Esophagus muscularis mucosa (tissue), 2 donors: Measurements from ENCODE around the gene SOCS3.

Source experiments
- POLR2A ChIP-seq: fragments of 450-650 bp; IDR thresholded peaks from one replicate; pipeline ENCODE4 v1.6.1; 2017; ENCODE audit warnings: antibody characterized with exemption, moderate library complexity, mild to moderate bottlenecking, low read depth
- POLR2AphosphoS5 ChIP-seq, 2 donors: sonication (generic); formaldehyde crosslinking; IDR thresholded peaks; one replicate each; pipeline ENCODE4 v1.6.1; 2017; ENCODE audit warnings: antibody characterized with exemption in 2 of 2

- TF ChIP-seq POLR2A (no peak), POLR2AphosphoS5 (IDR thresholded peaks at IDR 0.05) (no peak)
These were observed 36.8 kb upstream of the SOCS3 start for GRCh38 chr17:78396441-78397337.
